Activated CD8-positive, alpha-beta memory T cell treated with anti-CD3 and anti-CD28 coated beads, Interleukin-2, amount 50 U/mL, for 24 hours (primary cell): ENCODE results near the gene CLIP4.
"Not testable (repeated sequence)": the region's sequence is repeated elsewhere in the genome, so short reads cannot be mapped to it uniquely, and the experiment has no call there.

Experiments used
- DNase-seq: peaks from one replicate; pipeline ENCODE4 v3.0.0-alpha.2; 2020; ENCODE audit errors: extremely low read depth

CLIP4 gene, protein sequence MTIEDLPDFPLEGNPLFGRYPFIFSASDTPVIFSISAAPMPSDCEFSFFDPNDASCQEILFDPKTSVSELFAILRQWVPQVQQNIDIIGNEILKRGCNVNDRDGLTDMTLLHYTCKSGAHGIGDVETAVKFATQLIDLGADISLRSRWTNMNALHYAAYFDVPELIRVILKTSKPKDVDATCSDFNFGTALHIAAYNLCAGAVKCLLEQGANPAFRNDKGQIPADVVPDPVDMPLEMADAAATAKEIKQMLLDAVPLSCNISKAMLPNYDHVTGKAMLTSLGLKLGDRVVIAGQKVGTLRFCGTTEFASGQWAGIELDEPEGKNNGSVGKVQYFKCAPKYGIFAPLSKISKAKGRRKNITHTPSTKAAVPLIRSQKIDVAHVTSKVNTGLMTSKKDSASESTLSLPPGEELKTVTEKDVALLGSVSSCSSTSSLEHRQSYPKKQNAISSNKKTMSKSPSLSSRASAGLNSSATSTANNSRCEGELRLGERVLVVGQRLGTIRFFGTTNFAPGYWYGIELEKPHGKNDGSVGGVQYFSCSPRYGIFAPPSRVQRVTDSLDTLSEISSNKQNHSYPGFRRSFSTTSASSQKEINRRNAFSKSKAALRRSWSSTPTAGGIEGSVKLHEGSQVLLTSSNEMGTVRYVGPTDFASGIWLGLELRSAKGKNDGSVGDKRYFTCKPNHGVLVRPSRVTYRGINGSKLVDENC

DNA sequence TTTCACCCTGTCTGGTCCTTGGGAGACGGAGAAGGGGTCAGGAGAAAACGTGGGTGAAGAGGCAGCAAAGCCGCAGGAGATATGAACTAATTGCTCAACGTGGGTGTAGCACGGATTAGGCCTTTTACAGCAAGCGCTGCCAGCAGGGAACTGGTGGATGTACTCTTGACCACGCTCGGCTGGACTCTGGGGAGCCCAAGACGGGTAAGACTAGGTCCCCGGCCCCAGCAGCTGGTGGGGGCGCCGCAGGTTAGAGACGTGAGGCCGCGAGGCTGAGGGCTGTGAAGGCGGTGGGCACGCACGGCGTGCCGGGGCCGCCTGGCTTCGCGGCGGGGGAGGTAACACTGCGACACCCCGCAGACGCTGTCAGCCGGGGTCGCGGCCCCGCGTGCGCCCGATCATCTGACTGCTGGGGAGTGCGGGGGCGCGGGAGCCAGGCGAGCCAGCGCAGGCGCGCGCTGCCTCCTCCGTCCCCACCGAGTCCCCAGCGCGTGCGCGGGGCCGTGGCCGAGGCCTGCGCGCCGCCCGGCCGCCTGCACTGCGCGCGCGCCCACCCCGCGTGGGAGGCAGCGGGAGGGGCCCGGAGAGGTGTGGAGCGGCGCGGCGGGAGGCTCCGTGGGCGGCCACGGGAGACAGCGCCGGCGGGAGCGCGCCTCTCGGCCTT lies at the start of gene CLIP4:
TSS of gene CLIP4 (plus strand) at position 470 of the 664 bp plus-strand sequence. CDS start 5,974 bp downstream, outside the sequence.
- no peak for DNase-seq

DNA sequence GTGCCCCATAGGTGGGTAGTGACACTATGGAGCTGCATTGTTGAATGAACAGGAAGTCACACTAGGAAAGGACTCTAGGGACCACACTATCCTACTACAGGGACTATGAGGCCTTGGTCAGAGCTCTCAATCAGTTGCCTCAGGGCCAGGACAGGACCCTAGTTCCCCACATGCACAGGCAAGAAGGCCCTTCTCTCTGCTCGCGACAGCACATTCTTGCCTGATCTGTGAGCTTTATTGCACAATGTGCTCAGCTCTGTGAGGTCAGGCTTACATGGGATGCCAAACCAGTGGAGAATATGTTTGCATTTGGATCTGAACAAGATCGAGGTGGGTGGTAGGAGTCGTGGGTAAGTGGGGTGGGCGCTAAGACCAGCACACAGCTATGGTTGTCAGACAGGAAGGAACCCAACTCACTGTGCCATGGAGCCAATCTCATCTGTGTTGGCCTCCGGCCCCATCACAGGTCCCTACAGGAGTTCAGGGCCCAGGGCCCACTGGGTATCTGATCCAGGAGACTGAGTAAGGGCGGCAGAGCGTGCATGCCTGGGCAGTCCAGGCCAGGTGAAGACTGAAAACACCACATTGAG lies 48.8 kb upstream of the CLIP4 start:
- no peak for DNase-seq

DNA sequence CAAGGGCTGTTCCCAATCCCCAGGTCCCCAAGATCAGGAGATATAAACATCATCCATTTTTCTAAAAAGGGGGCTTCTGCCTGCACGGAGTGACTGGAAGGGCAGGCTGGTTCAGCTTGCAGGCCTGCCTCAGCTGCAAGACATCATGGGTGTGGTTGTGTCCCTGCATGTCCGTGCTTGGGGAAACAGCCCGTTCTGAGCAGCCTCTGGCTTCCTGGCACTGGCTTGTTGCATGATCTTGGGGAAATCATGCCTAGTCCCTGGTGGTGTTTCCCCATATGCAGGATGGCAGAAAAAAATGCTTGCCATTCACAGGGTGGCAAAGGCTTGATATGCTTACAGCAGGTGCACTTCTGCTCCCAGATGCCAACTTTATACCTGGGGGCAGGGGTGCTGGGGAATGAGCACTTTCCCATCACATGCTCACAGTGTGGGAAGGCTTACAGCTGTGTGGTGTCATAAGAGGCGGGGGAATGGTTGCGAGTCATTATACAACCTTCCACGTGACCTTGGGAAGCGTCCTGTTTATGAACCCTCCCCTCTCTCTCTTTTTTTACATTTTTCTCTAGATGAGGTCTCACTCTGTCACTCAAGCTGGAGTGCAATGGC lies 48.1 kb upstream of the CLIP4 start:
- no peak for DNase-seq

DNA sequence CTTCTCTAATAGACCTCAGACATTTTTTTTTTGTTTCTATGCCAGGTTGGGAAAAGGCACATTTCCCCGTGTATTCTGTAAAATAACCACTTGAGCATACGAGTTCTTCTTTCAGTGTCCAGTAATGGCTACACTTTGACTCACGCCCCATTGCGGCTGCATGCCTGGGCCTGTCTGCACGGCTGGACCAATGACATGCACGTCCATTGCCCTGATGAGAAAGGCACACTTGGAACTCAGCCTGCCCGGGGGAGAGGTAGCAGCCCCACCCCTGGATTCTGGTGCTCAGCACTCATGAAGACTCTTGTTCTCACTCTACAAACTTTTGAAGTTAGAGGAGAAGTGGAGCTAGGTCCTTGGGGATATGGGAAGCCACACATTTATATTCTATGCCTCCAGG lies 46.7 kb upstream of the CLIP4 start:
- DNase-seq, result no peak

DNA sequence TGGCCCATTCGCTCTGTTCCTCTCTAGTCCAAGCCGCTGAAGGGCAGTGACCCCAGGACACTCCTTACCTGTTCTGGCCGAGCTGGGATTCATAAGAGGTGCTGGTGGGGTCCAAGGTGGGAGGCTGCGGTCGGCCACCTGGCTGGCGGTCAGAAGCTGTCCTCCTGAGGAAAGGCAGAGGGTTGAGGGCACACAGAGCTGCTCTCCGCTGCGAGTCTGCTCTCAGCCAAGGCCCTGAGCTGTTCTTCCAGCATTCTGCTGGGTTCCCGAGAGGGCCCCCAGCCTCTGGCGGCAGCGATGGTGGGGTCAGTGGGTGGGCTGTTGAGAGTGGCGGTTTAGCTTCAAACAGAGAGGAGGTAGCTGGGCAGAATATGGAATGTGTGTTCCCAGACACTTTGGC lies 44.7 kb upstream of the CLIP4 start:
- DNase-seq, result no peak

DNA sequence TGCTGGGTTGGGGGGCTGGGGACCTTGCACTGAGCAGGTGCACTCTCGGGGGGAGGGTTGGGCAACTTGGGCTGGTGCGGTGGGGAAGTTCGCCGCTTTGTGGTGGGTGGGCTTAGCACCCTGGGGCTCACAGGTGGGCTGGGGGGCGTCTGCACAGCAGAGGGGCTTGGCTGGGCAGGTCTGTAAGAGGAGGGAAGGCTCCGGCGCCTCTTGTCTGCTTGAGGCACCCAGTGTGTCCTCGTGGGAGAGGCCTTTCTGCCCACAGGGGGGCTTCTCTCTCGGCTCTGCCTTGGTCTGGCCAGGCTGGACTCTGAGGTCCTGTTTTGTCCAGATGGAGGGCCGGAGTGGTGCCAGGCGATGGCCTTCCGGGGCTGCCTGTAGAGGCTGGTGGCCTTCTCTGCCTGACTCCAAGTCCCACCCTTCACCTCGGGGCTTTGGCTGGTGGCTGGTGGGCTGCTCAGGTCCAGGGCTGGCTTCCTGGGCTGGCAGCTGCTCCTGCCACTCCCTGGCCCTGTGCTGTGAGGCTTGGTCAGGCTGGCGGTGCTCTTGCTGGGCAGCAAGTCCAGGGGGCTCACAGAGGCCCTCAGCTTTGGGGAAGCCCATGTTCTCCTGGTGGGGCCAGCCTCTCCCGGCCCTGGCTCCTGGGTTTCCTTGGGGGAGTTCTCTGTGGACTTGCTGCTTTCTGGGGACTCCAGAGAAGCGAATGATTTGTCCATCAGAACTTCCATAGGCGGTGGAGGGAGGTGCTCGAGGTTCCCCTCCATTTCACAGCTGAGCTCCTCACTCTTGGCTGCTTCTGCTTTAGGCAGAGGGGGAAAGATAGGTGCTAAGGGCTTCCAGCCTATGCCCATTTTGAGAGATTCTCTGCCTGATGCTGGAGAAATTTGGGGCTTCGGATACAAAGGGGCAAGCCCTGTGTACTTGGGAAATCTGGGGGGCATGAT lies 43.9 kb upstream of the CLIP4 start:
- DNase-seq, result no peak

DNA sequence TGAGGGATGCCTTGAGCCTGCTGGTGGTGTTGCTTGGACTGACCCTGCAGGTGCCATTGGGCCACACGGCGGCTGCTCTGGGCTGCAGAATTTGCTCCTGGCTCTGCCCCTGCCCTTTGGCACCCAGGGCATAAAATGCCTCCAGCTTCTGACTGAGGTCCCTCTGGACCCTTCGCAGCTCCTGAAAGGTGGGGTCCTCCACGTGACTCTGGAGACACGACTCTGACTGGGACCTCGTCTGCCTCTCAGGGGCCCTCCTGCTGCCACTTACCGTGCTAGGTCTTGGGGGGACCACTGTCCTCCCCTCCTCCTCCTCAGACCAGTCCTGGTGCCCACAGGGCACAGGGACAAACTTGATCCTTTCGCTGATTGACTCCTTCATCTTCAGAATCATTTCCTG lies 43.0 kb upstream of the CLIP4 start:
- no peak for DNase-seq

DNA sequence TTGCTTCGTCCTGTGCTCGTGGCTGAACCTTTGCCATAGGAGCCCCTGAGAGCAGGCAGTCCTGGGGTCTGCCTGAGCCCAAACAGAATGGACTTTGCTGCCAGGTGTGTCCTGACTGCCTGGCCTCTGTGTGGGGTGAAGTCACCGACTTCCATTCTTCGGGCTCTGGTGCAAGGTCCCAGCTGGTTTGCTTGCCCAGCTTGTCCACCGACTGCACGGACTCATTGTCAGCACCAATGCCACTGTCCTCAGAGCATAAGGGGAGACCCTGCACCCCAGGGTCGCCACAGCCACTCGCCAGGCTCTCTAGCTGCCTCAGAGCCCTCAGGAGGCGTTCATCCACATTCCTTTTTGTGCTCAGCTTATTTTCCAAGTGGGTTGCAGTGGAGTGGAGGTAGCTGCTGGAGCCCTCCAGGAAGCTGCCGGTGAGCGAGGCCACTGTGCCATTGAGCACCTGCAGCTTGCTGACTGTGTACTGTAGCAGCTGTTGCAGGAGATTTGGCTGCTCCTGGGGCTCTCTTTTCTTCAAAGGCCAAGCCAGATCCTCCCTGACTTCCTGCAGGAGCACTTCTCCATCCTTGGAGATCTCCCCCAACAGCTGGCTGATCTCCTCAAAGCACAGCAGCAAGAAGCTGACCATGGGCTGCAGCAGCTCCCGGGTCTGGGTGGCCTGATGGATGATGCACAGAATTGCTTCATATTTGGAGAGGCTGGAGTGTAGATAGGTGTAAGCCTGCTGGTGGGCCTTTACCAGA lies 42.1 kb upstream of the CLIP4 start:
- DNase-seq, result no peak

DNA sequence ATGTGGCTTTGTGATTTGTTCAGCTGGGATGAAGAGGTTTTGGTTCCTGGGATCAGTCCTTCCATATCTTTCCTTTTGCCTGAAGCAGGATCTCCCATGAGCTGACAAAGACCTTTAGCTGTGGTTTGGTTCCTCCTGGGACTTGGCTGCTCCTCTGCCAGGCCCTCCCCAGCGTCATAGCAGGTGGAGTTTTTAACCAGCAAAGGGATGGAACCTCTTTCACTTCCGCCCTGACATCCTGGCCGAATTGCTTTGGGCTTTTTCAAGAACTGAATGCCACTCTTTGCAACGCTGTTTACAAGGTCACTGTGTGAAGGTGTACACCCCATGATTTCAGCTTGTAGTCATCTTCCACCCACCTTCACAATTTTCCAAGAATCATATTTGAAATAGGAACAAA lies 41.3 kb upstream of the CLIP4 start:
- no peak for DNase-seq

DNA sequence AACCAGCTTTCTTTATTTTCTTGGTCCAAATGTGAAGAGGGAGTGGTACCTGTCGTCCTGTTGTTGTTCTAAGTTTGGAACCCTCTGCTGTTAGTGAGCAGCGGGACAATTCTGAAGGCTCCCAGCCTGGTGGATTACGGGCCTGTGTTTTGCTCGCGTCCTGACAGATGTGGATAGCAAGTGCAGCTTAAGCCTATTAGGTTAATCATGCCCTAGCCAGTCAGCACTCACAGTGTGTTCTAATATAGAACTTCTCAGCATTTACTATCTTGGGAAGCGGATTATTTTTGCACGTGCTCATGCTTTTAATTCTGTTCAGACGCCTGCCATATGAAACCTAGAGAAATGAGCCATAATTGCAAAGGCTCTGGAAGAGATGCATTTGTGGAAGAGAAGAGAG lies 40.8 kb upstream of the CLIP4 start, which contains the start of gene PCARE:
TSS of gene PCARE (minus strand) at position 113 of the 400 bp plus-strand sequence. CDS start 262 bp downstream, outside the sequence.
- no peak for DNase-seq

DNA sequence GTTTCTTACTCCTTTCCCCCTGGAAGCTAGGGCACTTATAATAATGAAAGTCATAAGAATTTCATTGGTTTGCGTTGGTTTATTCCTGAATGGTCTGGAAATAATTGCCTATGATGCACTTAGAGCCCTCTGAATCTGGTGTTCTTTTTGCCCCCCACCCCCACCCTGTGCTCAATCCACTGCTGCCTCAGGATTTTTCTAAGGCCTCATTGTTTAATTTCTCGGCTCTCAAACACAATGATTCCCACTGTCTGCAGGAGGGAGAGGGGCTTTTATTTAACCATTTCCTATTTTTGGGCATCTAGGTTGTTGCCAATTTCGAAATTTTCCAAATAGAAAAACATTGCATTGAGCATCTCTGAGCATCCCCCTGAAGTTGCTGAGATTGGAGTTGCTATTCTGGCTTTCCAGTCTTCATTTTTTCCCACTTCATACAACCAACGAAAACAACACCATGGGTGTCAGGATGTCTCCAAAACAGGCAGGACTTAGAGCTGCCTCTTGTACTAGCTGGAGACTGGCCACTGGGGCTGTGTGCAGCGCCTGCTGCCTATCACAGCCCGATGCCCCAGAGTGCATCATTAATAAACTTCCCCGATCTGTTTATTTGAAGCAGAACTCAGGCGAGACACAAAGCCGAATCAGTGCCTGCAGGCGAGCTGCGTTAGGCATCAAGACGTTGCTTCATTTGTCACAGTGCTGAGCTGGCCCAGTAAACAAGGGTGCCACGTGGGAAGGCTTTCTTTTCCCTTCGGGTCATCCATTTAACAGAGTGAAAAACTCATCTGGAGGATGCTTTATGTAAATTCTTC lies 39.1 kb upstream of the CLIP4 start:
- DNase-seq, result no peak

DNA sequence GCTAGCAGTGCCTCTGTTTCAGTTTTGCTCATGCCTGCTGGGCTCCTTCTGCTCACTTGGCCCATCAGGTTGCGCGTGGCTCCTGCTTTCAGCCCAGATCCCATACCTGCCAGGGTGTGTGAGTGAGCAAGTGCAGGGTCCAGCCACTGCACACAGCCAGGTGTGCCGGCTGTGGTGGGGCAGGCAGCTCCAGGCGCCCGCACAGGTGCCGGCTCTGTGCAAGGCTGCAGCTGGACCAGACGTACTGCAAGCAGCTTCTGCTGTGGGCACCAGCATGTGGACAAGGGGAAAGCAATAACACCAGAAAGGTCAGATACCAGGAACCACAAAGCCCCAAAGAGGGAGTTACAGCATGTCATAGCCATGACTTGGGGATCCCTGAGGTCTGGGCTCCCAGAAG lies 35.3 kb upstream of the CLIP4 start:
- DNase-seq, result no peak

DNA sequence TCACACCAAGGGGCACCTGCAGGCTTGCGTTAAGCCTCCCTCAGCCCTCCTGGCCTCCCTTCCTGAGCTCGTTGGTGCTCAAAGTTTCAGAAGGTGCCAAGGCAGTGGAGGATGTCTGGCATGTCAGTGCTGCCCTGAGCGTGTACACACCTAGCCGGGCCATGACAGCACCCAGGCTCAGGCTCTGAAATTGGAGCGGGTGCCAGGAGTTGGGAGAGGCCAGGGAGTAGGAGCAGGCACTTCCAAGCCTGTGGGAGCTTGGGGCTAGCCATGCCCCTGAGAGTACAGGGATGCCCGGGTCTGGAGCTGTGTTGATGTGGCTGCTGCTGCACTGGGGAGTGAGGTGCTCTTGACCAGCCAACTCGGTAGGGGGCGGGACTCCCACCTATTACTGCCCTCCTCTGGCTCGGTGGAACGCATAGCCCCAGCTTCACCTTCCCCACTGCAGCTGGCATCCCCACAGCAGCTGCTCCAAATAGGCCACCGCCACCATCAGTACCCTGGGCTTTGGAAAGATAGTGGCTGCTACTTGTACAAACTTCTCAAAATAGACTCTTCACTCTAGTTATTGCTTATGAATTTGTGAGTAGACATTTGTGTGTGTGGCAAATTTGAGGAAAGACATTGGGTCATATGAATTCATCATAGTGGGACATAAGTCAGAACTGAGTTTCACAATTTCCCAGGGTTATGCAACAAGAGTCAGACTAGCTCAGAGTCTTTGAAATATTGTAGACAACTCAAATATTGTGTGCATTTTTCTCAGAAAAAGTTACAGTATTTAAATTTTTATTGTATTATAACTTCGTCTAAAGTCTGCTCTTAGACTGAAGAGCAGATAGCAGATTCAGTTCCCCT lies 34.1 kb upstream of the CLIP4 start:
- DNase-seq, result no peak

DNA sequence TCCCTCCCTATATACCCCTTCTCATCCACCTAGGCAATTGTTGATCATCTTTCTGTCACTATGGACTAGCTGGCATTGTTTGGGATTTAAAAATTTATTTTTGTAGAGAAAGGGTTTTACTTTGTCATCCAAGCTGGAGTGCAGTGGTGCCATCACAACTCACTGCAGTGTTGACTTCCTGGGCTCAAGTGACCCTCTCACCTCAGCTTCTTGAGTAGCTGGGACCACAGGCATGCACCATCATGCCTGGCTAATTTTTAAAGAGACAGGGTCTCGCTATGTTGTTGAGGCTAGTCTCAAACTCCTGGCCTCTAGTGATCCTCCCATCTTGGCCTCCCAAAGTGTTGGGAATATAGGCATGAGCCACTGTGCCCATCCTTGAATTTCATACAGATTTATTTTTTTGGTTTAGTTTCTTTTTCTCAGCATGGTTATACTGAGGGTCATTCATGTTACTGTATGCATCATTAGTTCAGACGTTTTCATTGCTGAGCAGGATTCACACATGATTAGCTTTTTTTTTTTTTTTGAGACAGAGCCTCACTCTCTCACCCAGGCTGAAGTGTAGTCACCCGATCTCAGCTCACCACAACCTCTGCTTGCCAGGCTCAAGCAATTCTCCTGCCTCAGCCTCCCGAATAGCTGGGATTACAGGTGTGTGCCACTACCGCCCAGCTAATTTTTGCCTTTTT lies 32.3 kb upstream of the CLIP4 start:
- DNase-seq, result no peak

DNA sequence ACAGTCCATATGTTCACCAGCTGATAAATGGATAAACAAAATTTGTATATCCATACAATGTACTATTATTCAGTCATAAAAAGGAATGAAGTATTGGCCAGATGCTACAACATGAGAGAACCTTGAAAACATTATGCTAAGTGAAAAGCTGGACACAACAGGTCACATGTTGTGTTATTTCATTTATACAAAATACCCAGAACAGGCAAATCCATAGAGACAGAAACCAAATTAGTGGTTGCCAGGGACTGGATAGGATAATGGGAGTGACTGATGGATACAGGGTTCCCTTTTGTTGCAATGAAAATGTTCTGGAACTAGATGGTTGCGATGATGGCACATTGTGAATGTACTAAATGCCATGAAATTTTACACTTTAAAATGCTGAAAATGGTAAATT lies 30.7 kb upstream of the CLIP4 start:
- no peak for DNase-seq

DNA sequence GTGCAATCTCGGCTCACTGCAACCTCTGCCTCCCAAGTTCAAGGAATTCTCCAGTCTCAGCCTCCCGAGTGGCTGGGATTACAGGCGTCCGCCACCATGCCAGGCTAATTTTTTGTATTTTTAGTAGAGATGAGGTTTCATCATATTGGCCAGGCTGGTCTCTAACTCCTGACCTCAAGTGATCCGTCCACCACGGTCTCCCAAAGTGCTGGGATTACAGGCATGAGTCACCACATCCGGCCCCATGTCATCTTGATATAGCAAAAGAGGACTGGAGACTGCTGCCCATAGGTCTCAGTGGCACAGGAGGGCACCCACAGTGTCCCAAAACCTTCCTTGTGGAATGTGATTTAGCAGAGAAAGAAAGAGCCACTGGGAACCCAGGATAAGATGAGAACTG lies 24.9 kb upstream of the CLIP4 start:
- DNase-seq, result not testable (repeated sequence)

DNA sequence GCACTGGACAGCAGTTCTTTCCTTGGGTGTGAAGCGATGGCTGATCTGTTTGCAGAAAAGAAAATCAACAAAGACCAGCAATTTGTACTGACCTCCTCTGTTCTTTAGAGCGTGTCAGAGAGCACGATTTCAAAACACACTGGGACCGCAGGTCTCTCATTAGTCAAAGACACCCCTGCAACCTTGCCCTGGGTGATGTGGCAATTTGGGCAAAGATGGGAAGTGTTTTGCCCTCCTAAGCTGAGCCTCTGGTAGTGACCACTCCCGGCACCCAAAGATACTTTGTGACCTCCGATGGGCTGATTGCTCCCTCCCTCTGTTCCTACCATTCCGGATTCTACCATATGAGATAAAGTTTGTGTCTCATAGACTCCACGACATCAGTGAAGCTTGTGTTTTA lies 18.2 kb upstream of the CLIP4 start:
- no peak for DNase-seq

DNA sequence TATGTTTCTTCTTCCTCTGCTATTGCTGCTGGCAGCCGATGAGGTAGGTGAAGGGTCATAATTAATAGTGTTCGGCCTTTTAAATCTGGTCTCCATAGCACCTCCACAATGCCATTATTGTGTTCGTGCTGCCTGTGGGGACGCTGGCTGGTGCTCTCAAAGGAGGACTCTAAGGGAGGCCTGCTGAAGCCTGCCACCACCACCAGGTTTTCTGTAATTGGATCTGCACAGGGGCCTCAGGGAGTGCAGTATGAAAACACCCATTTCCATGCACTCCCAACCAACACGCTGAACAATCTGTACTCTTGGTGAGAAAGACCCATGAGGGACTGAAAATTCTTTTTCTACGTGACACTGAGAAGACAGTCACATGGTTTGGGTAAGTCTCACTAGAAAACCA lies 17.6 kb upstream of the CLIP4 start:
- no peak for DNase-seq
